ENCODE measurements around the gene PHF12.
"Not testable (repeated sequence)": the region's sequence is repeated elsewhere in the genome, so short reads cannot be mapped to it uniquely, and the experiment has no call there.

PHF12 gene

GRCh38 chr17:28900986-28901726 lies 50.2 kb downstream of the PHF12 start:
- DNase-seq: no peak

DNA sequence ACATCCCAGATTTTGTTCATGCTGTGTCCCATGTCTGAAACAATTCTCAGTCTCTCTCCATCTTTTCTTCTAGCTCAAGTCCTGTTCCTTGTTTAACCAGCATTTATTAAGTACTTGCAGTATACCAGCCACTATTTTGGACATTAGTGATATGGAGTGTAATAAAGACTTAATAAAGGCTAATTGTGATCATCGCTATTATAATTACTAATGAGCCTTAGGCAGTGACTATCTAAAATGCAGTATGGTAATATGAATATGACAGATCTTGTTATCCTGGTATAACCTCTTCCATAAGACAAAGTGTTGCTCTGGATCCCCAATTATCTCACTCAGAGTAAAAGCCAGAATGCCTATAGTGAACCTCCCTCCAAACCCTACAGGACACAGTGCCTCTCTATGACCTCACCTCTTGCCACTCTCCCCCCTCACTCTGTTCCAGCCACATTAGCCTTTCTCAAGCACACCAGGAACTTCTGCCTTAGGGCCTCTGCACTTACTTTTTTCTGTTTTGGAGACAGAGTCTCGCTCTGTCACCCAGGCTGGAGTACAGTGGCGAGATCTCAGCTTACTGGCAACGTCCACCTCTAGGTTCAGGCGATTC lies 52.0 kb downstream of the PHF12 start:
- DNase-seq: no peak

DNA sequence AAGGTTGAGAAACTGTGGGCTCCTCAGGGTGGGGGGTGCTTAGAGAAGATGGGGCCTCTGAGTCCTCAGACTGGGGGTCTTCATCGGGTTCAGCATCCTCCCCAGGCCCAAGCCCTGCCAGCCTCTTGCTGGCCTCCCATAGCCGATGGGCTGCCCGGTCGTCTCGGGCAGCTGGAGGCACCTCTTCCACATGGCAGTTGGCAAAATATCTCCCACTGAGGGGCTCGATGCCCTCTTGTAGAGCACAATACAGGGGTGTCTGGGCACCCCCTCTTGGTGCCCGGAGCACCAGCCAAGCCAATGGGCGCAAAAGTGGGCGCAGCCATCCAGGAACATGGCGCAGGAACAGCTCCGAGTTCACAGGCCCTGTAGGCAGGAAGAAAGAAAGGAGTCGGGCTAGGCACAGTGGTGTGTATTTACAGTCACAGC lies 52.8 kb downstream of the PHF12 start:
- no peak for DNase-seq

DNA sequence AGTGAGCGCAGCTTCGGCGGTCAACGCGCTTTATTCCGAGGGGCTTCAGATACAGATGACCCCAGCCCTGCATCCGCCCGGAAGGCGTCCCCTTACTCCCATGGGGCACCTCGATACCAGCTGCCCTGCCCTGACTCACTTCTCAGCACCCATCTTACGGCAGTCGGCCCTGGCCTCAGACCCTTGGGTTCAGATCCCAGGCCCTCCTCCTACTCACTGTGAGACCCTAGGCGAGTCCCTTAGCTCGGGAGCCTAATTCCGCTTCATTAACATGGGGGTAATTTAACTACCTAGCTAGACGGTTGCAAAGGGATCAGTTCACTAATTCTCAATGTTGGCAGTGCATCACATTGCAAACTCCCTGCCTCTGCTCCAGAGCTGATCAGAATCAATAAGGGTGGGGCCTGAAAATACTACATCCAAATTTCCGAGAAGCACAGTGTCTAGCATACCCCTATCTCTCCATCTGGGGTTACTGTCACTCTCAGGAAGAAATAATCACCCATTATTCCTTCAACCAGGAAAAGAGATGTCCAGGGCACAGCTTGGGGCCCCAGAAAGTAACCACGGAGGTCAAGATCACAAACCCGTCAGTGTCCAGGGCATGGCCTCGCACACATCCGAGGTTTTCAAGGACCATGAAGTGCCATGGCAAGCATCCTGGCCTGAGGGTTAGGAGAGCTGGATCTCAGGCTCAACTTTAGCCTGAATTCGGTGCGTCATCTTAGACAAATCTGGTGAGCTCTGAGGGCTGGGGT lies 53.4 kb downstream of the PHF12 start:
- DNase-seq: no peak

- DNase-seq: peak; percentile 68
Observed at GRCh38 chr17:28896884-28897768, 54.2 kb downstream of the PHF12 start, which contains the start of gene FLOT2. FLOT2 (minus strand) TSS chr17:28897733; CDS start chr17:28897574, 159 bp downstream.

GRCh38 chr17:28896491-28896883 lies 54.8 kb downstream of the PHF12 start:
- DNase-seq: no peak

GRCh38 chr17:28895794-28896447 lies 55.4 kb downstream of the PHF12 start:
- no peak for DNase-seq

- not testable (repeated sequence) for DNase-seq
Observed at GRCh38 chr17:28893248-28894183, 57.8 kb downstream of the PHF12 start.

GRCh38 chr17:28892024-28892423 lies 59.3 kb downstream of the PHF12 start:
- no peak for DNase-seq

DNA sequence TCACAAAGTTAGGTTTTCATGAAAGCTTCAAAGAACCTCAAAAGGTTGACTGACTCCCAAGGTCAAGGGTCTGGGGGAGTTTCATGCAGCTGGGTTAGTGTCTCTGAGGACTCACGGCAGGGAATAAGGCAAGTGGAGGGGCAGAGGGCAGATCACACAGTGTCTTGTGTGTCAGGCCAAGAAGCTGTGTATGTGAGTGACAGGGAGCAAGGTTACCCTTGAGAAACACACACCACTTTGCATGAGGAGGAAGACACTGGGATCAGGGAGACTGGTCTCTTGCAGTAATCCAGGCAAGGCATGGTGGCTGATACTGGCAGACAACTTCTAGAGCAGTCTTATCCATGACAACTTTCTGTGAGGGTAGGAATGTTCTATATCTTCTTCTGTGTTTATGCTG lies 60.1 kb downstream of the PHF12 start:
- no peak for DNase-seq

- no peak for DNase-seq
Observed at GRCh38 chr17:28889996-28890395, 61.3 kb downstream of the PHF12 start.

GRCh38 chr17:28888832-28889231 lies 62.5 kb downstream of the PHF12 start:
- DNase-seq: no peak

DNA sequence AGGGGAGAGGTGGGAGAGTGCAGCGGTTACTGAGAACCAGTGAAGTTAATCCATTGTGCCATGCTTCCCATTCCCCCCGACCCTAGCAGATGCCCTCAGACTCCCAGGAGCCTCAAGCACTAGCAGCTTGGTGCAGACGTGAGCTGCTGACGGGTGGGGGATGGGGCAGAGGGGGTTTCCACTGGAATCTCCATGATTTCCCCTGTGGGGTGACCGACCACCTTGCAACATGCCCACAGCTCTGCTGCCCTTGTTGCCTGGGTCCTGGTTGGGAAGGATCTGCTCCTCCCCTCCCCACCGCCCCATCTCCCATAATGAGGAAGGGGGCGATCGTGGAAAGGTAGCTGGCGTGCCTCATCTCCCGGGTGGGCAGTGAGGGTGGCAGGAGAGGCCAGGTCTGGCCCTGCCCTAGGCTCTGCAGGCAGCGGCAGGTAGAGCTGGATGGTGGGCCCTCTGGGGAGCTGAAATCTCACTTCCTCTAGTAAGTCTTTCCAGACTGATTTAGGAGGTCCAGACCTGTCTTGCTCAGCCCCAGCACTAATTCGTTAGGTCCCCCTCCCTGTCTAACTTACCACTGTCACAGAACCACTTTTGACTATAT lies 63.3 kb downstream of the PHF12 start:
- DNase-seq: no peak

GRCh38 chr17:28885951-28886350 lies 65.4 kb downstream of the PHF12 start:
- DNase-seq: no peak

GRCh38 chr17:28885363-28885762 lies 66.0 kb downstream of the PHF12 start:
- DNase-seq: no peak

- no peak for DNase-seq
Observed at GRCh38 chr17:28883967-28884702, 67.2 kb downstream of the PHF12 start.

DNA sequence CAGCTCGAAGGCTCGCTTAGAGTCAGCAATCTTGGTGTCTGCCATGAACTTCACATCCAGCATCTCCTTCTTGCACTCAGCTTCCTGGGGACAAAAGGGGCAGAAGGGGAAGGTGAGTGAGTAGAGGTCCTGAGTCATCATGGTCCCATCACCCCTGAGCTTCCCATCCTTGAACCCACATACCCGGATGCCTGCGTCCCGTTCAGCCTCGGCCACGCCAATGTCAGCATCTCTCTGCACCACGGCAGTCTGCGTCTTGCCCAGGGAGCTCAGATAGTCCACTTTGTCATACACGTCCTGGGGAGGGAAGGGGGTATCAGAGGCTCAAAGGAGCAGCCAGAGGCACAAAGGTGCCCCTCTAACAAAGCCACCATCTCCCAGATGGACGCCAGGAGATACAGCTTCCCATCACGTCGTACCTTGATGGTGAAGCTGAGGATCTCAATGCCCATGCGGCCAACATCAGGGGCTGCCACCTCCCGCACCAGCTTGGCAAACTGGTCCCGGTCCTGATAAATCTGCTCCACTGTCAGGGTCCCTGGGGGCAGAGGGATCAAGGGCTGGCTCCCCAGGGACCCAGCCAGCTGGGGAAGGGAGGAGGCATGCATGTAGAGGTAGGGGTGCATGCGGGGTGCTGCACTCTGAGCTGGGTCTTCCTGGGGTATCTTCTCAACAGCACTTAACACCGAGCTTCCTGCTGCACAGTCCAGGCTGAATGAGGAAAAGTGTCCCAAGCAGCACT lies 69.0 kb downstream of the PHF12 start:
- DNase-seq: no peak

- DNase-seq: no peak
Observed at GRCh38 chr17:28881533-28882056, 69.7 kb downstream of the PHF12 start.

DNA sequence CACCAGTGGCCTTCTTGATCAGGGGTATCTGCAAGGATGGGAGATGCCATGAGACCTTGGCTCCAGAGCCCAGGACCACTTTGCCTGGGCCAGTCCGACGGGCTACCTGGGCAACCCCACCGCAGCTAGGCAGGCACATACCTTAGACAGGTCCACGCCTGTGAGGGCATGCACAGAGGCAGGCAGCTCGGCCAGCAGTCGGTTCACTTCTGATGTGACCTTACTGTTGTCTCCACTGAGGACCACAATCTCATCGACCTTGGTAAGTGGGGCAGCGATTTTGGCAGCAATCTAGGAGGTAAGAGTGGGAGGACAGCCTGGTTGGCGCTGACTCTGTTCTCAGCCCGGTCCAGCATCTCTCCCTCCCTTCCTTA lies 70.8 kb downstream of the PHF12 start:
- no peak for DNase-seq

Measured in NCI-H1436 (cell line).